ENCODE measurements around the gene HLA-E.
A peak's percentile ranks its signal among the peaks of the same experiment; 100 is the strongest.

The HLA-E gene

GRCh38 chr6:30530014-30530413, 40.7 kb downstream of the HLA-E start:
- no peaks in the 10 kb centered on the region for H3K4me1 ChIP-seq (ENCODE audit: insufficient read depth, low read length)
- H3K9ac ChIP-seq (ENCODE audit: low read depth, low read length) = no peak overlapping the region
- no peaks in the 10 kb centered on the region for H3K27me3 ChIP-seq (ENCODE audit: insufficient read depth, low read length)
- no peaks in the 10 kb centered on the region for H3K9me3 ChIP-seq (ENCODE audit: insufficient read depth, low read depth, low read length)
- no peak overlapping the region for H3K27ac ChIP-seq (ENCODE audit: low read length)
- H3K36me3 ChIP-seq (ENCODE audit: insufficient read depth, low read depth, low read length) = no peaks in the 10 kb centered on the region
- H3K4me3 ChIP-seq (ENCODE audit: low read length) = no peak overlapping the region

- no peaks in the 10 kb centered on the region for H3K9me3 ChIP-seq (ENCODE audit: insufficient read depth, low read depth, low read length)
- no peaks in the 10 kb centered on the region for H3K36me3 ChIP-seq (ENCODE audit: insufficient read depth, low read depth, low read length)
- H3K27ac ChIP-seq (ENCODE audit: low read length) = no peak overlapping the region
- H3K27me3 ChIP-seq (ENCODE audit: insufficient read depth, low read length) = no peaks in the 10 kb centered on the region
- no peak overlapping the region for H3K9ac ChIP-seq (ENCODE audit: low read depth, low read length)
- no peaks in the 10 kb centered on the region for H3K4me1 ChIP-seq (ENCODE audit: insufficient read depth, low read length)
- H3K4me3 ChIP-seq (ENCODE audit: low read length) = no peak overlapping the region
These were observed 44.4 kb downstream of the HLA-E start for GRCh38 chr6:30533460-30534294.

- no peak overlapping the region for H3K27ac ChIP-seq (ENCODE audit: low read length)
- H3K4me1 ChIP-seq (ENCODE audit: insufficient read depth, low read length) = no peaks in the 10 kb centered on the region
- no peak overlapping the region for H3K9ac ChIP-seq (ENCODE audit: low read depth, low read length)
- no peaks in the 10 kb centered on the region for H3K27me3 ChIP-seq (ENCODE audit: insufficient read depth, low read length)
- H3K36me3 ChIP-seq (ENCODE audit: insufficient read depth, low read depth, low read length) = no peaks in the 10 kb centered on the region
- no peak overlapping the region for H3K4me3 ChIP-seq (ENCODE audit: low read length)
- no peaks in the 10 kb centered on the region for H3K9me3 ChIP-seq (ENCODE audit: insufficient read depth, low read depth, low read length)
These were observed 48.6 kb downstream of the HLA-E start for GRCh38 chr6:30537931-30538330.

- Histone ChIP-seq H3K9me3 (ENCODE audit: insufficient read depth, low read depth, low read length) (no peaks in the 10 kb centered on the region), H3K4me1 (ENCODE audit: insufficient read depth, low read length) (no peaks in the 10 kb centered on the region), H3K36me3 (ENCODE audit: insufficient read depth, low read depth, low read length) (peaks cover 8% of the 10 kb centered on the region), H3K27ac (ENCODE audit: low read length) (no peak overlapping the region), H3K4me3 (ENCODE audit: low read length) (peak overlapping the region; percentile 64), H3K9ac (ENCODE audit: low read depth, low read length) (no peak overlapping the region), H3K27me3 (ENCODE audit: insufficient read depth, low read length) (no peaks in the 10 kb centered on the region)
These were observed 52.5 kb downstream of the HLA-E start for GRCh38 chr6:30541515-30542403.

- no peaks in the 10 kb centered on the region for H3K4me1 ChIP-seq (ENCODE audit: insufficient read depth, low read length)
- no peaks in the 10 kb centered on the region for H3K27me3 ChIP-seq (ENCODE audit: insufficient read depth, low read length)
- no peak overlapping the region for H3K9ac ChIP-seq (ENCODE audit: low read depth, low read length)
- H3K27ac ChIP-seq (ENCODE audit: low read length) = no peak overlapping the region
- H3K9me3 ChIP-seq (ENCODE audit: insufficient read depth, low read depth, low read length) = no peaks in the 10 kb centered on the region
- peaks cover 14% of the 10 kb centered on the region for H3K36me3 ChIP-seq (ENCODE audit: insufficient read depth, low read depth, low read length)
- no peak overlapping the region for H3K4me3 ChIP-seq (ENCODE audit: low read length)
These were observed 53.1 kb downstream of the HLA-E start for GRCh38 chr6:30542404-30542725.

GRCh38 chr6:30542915-30543314, 53.6 kb downstream of the HLA-E start:
- Histone ChIP-seq H3K4me1 (ENCODE audit: insufficient read depth, low read length) (no peaks in the 10 kb centered on the region), H3K9me3 (ENCODE audit: insufficient read depth, low read depth, low read length) (no peaks in the 10 kb centered on the region), H3K27me3 (ENCODE audit: insufficient read depth, low read length) (no peaks in the 10 kb centered on the region), H3K9ac (ENCODE audit: low read depth, low read length) (no peak overlapping the region), H3K4me3 (ENCODE audit: low read length) (no peak overlapping the region), H3K27ac (ENCODE audit: low read length) (no peak overlapping the region), H3K36me3 (ENCODE audit: insufficient read depth, low read depth, low read length) (peaks cover 17% of the 10 kb centered on the region)
